RWPE1 (cell line): Measurements from ENCODE around the gene MARK2.
A peak's percentile ranks its signal among the peaks of the same experiment; 100 is the strongest.

Source experiments
- CTCF ChIA-PET: fragments of 350-600 bp; sonication (Branson Sonifier 250); formaldehyde crosslinking; extraction: SDS; loops from one replicate; lab custom pipeline; 2021; lab: Yijun Ruan, JAX
- POLR2A ChIA-PET: fragments of 400-600 bp; formaldehyde crosslinking; extraction: SDS; loops from one replicate; lab custom pipeline; 2020; ENCODE audit warnings: antibody characterized with exemption; ENCODE audit not compliant: low non-redundant PET; lab: Yijun Ruan, JAX
- DNase-seq: peaks from one replicate; pipeline ENCODE4 v3.0.0; 2012; ENCODE audit warnings: low spot score
- H3K27ac ChIP-seq: fragments of 450-650 bp; 2 replicates; pipeline ENCODE4 v1.5.1; 2017
- CTCF ChIP-seq: fragments of 450-650 bp; conservative IDR thresholded peaks from 2 replicates; pipeline ENCODE4 v1.5.1; 2017; ENCODE audit warnings: low read depth, mild to moderate bottlenecking

Gene MARK2

GRCh38 chr11:63913866-63914830 lies 75.2 kb downstream of the MARK2 start:
- TF ChIP-seq CTCF = no peak
- no peak for DNase-seq
- CTCF ChIA-PET = interaction anchor here (0.6 to 1.0 kb wide), 2 partner anchors 8 to 132 kb away, joined by 3 read pairs; no protein-coding TSS in a partner anchor
- POLR2A ChIA-PET = no interaction called here
- no peak overlapping the region; the same call in 1 of the 2 replicates for H3K27ac ChIP-seq

- CTCF ChIA-PET = interaction anchor here (0.6 to 1.6 kb wide), 4 partner anchors 9 to 49 kb away, joined by 3 to 6 read pairs (median 3); no protein-coding TSS in a partner anchor
- DNase-seq = no peak
- TF ChIP-seq CTCF = no peak
- H3K27ac ChIP-seq = no peak overlapping the region
- POLR2A ChIA-PET = no interaction called here
Measured at GRCh38 chr11:63914896-63915691, 76.2 kb downstream of the MARK2 start.

- CTCF ChIA-PET = interaction anchor here (0.5 to 1.6 kb wide), 6 partner anchors 9 to 118 kb away, joined by 3 to 6 read pairs (median 3); no protein-coding TSS in a partner anchor
- H3K27ac ChIP-seq = peak overlapping the region; percentile 72
- peak; percentile 51 for TF ChIP-seq CTCF
- POLR2A ChIA-PET = no interaction called here
- no peak for DNase-seq
Measured at GRCh38 chr11:63915961-63916836, 77.3 kb downstream of the MARK2 start.

GRCh38 chr11:63916837-63917691 lies 78.2 kb downstream of the MARK2 start, which contains the start of gene RCOR2:
Gene RCOR2, minus strand, starts transcription at chr11:63917164. Its CDS starts 708 bp downstream, at chr11:63916456.
- no peak for TF ChIP-seq CTCF
- H3K27ac ChIP-seq = peak within 1 kb of the TSS; percentile 72
- DNase-seq = peak; percentile 74
- CTCF ChIA-PET = no interaction called here
- POLR2A ChIA-PET = no interaction called here

- DNase-seq = no peak
- POLR2A ChIA-PET = no interaction called here
- H3K27ac ChIP-seq = peak overlapping the region; percentile 72
Measured at GRCh38 chr11:63917692-63918506, 79.0 kb downstream of the MARK2 start.

More at GRCh38 chr11:63917692-63918506, 79.0 kb downstream of the MARK2 start:
- CTCF ChIA-PET = no interaction called here
- TF ChIP-seq CTCF = no peak
